ENCODE measurements around the gene ENAM.

Gene ENAM, protein sequence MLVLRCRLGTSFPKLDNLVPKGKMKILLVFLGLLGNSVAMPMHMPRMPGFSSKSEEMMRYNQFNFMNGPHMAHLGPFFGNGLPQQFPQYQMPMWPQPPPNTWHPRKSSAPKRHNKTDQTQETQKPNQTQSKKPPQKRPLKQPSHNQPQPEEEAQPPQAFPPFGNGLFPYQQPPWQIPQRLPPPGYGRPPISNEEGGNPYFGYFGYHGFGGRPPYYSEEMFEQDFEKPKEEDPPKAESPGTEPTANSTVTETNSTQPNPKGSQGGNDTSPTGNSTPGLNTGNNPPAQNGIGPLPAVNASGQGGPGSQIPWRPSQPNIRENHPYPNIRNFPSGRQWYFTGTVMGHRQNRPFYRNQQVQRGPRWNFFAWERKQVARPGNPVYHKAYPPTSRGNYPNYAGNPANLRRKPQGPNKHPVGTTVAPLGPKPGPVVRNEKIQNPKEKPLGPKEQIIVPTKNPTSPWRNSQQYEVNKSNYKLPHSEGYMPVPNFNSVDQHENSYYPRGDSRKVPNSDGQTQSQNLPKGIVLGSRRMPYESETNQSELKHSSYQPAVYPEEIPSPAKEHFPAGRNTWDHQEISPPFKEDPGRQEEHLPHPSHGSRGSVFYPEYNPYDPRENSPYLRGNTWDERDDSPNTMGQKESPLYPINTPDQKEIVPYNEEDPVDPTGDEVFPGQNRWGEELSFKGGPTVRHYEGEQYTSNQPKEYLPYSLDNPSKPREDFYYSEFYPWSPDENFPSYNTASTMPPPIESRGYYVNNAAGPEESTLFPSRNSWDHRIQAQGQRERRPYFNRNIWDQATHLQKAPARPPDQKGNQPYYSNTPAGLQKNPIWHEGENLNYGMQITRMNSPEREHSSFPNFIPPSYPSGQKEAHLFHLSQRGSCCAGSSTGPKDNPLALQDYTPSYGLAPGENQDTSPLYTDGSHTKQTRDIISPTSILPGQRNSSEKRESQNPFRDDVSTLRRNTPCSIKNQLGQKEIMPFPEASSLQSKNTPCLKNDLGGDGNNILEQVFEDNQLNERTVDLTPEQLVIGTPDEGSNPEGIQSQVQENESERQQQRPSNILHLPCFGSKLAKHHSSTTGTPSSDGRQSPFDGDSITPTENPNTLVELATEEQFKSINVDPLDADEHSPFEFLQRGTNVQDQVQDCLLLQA

DNA sequence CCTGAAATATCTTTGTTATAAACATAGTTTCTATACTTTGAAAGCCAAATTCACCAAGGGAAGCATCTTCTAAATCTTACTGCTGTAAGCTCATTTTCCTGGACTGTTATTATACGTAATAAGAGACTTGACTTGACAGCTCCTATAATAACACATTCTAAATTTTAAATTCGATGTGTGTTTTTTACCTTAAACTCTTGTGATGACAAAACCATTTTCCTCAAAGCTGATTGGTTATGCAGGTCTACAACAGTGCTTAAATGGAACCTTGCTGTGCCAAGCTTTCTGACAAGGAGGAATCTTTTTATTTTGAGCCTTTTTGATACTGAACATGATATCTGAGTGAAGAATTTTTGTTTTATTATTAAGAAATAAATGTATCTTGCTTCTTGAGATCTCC lies at the start of gene ENAM:
ENAM (plus strand) TSS at position 301 of the 400 bp plus-strand sequence. CDS start 757 bp downstream, outside the sequence.
- intact Hi-C loops (cut with DNase I): no loop called here
- no peak for DNase-seq

DNA sequence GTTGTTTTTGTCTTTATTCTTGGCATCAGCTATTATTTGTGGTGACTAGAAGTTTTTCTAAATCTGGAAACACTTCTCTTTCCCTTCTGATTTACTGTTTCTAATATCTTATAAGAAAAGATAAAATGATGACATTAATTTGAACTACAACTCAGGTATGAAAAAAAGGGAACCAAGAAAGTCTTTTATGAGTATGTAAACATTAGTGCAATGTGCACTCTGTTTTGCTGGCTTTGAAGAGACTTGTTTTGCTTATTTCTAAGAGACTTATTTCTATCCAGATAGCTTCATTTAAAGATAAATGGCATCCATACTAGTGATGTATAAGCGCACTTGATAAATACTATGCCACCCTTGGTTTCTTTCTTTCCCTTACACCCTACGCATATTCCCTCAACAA lies 46.6 kb upstream of the ENAM start:
- intact Hi-C loops (cut with DNase I): no loop called here
- no peak for DNase-seq

DNA sequence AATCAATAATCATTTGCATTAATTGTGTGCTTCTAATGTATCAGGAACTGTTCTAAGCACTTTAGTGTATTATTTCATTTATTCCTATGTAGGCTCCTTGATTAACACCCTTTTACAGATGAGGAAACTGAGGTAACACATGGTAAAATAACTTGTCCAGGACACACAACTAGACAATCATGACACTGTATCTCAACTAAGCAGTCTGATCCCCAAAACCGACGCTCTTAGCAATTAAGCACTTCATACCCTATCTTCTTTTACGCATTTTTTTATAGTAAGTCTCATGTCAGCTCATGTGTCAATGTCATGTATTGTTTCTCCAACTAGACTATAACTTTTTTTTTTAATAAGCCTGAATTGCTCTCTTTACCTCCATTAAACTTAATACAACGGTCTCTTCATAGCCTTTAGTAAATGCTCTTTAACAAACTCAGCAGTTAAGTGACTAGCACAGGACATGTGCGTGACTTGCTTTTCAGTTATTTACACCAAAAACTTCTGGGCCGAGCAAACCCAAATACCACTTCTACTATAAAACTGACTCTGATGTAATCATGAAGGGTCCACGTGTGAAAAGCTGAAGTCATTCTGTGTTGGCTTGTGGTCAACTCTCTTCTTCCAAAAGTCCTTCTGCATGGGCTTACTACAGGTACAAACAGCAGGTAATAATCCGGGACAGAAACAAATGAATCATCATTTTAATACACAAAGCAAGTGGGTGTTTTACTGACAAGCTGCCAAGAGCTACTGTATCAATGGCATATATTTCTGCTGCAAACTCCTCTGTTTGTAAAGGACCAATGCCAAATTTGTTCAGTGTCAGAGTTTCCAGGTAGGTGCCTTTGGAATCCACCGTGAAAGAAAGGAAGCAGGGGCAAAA lies 44.4 kb upstream of the ENAM start:
- no peak for DNase-seq
- intact Hi-C loops (cut with DNase I): no loop called here

DNA sequence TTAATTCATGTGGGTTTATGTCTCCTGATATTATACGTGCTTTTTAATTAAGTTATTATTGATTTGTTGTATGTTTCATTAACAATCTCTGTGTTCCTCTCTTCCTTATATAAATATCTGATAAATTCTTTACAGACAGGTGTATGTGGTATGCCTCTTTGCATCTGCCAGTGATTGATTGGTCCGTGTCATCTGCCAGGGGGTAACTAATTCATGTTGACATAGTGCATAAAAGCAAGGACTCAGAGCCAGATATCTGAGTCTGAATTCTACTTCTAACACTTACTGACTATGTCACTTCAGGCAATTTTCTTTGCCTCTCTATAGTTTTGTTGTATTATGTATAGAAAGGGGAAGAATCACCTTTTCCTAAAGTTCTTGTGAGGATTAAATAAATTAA lies 41.7 kb upstream of the ENAM start:
- no peak for DNase-seq
- intact Hi-C loops (cut with DNase I): no loop called here

DNA sequence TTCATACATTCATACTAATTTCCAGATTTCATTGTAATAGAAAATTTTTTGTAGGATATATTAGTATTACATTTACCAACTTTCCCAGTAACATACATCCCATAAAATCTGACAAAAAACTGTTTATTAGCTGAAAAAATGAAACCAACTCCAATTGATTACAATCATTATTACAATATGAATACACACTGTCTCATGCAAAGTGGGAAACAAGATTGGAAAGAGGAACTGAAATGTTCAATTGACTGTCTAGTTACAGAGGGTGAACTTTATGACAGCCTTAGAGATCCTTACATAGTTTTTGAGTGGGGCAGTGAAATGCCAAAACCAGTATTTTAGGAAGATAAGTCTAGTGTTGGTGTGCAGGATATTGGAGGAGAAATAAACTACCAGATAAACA lies 38.8 kb upstream of the ENAM start:
- DNase-seq: no peak
- intact Hi-C loops (cut with DNase I): no loop called here

DNA sequence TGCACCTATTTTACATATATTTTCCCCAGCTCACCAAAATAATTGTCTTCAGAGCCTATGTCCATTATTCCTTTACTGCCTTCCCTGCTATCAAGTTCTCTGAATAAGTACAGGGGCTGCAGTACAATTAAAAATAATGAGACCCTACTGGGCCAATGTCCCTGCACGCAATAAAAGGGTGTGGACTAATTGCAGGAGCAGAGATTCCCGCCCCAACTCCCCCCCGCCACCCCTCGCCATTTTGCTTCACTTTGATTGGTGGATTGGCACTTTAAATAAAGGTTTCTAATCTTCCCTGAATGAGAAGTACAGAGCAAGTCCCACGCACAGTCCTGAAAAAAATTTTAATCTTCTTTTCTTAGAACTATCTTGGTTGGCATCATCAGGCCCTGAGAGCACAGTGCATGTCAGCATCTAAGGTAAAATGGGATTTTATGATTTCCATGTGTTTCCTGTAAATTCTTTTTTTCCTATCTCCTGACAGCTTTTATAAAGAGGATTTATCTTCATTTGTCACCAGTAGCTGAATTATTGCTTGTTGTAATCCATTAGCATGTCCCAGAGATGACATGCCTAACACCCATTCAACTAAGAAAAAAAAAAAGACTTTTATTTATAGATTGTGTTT lies 36.5 kb upstream of the ENAM start, which contains the start of gene AMBN:
AMBN (plus strand) TSS at position 302 of the 628 bp plus-strand sequence; CDS start at position 405, 103 bp downstream.
- intact Hi-C loops (cut with DNase I): no loop called here
- DNase-seq: peak in 17 of 42 donors; percentile 2 to 55 (median 22)

DNA sequence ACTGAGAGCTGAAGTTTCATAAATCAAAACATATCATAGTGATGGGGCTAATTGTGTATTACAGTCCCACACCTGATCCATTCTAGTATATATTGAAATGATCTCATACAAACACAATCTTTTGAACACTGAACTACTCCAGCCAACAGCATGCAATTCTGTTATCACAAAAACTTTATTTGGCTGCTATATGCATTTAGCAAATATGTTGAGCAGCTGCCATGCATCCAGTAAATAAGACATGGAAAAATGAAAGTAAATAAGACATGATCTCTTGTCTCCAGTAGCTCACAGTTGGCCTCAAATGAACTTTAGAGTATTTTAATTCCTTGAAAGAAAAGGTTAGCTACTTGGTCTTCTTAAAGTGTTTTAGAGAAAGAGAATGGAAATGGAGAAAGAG lies 34.3 kb upstream of the ENAM start:
- no peak for DNase-seq
- intact Hi-C loops (cut with DNase I): no loop called here

DNA sequence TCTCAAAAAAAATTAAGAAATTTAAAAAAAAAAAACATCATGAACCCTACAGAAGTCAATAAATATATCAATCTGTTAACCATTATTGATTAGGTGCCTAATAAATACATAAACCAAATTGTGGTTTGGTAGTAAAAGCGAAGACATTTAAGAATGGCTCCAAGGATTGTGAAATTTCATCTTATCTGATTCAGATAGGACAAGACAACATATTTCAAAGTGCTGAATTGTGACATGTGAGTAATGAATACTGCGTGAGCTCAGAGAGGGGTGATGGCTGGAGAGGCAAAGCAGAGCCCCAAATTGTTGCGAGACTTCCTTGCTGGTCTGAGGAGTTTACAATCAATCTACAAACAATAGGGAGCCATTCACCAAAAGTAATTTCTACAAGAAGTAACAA lies 28.2 kb upstream of the ENAM start:
- intact Hi-C loops (cut with DNase I): no loop called here
- DNase-seq: no peak

DNA sequence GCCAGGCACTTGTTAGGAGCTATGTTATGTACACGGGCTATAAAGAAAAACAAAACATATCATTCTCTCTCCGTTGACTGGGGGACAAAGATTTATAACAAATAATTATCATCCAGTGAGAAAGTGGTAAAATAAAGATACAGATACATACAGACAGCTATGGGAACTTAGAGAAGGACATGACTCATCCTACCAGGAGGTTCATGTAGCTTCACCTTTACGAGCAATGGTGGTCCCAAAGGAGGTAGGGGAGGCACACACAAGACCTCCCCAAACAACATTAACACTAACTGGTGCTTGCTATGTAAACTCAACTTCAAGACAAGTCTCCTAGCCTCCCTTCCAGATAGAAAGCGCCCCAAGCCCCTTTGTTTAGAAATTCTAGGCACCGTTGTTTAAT lies 27.6 kb upstream of the ENAM start:
- no peak for DNase-seq
- intact Hi-C loops (cut with DNase I): no loop called here

DNA sequence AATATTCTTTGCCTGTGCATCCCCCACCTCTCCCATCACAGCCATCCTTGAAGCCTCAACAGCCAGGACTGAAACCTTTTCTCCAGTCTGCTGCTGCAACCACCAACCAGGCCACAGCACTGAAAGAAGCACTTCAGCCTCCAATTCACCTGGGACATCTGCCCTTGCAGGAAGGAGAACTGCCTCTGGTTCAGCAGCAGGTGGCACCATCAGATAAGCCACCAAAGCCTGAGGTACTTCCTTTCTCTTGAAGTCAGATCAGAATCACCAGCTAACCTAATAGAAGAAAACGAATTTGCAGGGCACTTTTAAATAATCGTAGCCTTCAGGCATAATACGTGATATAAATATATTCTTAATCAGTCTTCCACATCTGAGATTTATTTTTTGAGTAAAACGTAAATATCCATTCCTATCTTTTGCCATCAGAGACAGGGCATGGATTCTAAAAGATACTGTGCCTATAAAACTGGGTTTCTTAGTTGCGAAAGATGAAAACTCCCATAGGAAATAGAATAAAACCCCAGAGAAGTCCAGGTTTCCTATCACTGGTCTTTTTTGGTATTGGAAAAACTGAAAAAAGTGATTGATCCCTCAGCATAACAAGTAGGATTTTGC lies 27.0 kb upstream of the ENAM start:
- intact Hi-C loops (cut with DNase I): no loop called here
- DNase-seq: peak in 41 of 42 donors; percentile 14 to 82 (median 57)

DNA sequence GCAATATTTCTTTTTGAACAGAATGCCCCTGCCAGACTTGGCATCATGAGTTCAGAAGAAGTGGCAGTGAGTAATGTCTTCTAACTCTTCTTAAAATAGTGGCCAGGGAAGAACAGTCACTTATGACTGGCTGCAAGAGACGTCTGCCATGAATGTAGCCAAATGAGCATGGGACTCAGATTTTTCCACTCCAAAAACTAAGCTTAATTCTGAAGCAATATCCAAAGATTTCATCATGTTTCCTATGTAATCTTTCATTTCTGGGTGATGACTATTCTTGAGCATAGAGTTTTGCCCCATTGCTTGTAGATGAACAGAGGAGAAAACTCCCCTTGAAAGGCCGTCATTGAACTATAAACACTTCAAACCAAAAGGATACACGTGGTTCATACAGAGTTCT lies 24.7 kb upstream of the ENAM start:
- intact Hi-C loops (cut with DNase I): no loop called here
- no peak for DNase-seq

DNA sequence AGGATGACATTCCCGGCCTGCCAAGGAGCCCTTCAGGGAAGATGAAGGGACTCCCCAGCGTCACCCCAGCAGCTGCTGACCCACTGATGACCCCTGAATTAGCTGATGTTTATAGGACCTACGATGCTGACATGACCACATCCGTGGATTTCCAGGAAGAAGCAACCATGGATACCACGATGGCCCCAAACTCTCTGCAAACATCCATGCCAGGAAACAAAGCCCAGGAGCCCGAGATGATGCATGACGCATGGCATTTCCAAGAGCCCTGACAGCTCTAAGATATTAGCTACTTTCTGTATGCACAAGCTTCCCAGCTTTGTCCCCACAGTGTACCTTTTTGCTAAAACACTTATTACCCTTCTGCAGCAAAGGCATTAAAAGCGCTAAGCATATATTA lies 22.1 kb upstream of the ENAM start:
- intact Hi-C loops (cut with DNase I): no loop called here
- no peak for DNase-seq

DNA sequence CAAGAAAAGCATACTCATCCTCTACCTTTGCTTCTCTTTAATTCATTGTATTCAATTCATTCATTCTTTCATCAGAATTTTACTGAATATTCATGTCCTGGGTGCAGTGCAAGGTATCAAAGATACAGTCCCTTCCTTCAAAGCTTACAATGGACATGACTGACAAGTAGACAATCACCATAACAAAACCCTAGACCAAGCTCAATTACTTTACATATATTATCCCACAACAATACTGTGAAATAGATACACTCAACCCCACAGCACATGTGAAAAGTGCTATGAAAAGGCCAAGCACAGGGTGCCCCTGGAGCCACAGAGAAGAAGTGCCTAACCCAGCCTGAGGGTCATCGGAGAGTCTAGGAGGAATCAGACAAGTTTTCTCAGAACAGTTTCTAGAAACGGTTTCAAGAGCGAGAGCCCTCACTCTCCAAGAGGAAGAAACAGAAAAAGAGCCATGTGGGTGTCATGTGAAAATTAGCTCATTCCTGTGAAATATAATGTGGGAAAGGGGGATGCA lies 21.1 kb upstream of the ENAM start:
- DNase-seq: no peak
- intact Hi-C loops (cut with DNase I): no loop called here

DNA sequence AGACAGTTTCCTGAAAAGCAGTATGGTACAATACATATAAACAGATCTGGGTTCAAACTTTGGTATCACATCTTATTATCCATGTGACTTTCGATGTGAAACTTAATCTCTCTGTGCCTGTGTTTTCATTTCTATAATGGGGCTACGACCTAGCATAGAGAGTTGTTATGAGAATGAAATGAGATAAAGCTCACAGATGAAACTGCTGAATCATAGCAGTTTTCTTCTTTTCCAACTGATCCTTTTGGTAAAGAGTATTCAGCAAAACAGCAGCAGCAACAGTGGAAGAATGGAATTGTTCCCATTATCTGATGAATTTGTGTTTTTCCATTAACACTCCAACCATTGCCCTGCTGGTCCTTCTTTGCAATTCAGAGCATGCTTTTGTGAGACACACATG lies 20.2 kb upstream of the ENAM start:
- DNase-seq: no peak
- intact Hi-C loops (cut with DNase I): no loop called here

DNA sequence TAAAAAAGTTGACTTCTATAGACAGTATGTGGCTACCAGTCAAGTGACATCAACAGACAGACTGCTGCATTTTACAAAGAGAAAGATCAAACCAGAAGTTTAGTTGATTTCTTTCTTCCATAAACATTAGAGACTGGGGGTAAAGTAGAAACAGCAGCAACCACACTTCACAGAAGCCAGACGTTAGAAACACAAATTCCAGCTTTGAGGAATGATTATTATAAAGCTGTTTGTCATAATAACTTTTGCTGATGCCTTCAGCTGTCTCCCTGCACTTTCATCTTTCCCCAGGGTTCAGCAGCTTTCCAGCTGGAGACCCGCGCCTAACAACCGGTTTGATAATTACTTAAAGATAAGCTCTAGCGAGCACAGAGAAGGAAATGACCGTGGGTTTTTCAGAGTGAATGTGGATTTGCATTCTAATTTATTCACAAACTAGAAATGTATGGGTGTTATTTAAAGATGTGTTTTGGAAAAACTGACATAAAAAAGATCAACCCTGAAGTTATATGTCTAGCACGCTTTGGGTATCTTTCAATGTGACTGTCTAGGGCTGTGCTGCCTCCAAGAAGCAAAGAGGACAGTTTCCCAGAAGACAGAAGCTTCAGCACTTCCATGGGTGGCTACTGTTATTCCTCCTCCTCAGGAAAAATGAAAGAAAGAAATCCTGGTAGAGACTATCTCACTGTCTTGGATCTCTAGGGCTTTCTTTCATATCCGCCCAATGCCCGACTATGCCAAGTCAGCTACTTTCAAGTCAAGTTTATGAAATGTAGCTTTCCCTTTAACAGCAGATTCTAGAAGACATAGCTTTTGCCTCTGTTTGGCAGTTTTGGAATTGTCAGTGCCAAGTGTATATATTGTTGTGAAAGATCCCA lies 15.0 kb upstream of the ENAM start:
- no peak for DNase-seq
- intact Hi-C loops (cut with DNase I): no loop called here

DNA sequence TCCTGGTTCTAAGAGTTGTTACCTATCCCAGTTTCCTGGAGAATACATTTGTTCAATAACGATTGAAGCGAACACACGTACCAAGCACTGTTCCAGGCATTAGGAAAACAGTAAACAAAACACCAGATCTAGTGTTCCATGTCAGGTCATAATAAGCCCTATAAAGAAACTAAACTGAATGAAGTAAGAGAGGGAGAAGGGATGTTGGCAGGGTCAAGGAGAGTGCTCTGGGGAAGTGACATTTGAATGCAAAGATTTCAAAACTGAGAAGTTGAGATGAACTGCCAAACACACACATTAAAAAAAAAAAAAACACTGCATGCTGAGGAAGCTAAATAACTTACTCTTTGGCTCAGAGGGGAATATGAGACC lies 14.4 kb upstream of the ENAM start:
- DNase-seq: no peak
- intact Hi-C loops (cut with DNase I): no loop called here

DNA sequence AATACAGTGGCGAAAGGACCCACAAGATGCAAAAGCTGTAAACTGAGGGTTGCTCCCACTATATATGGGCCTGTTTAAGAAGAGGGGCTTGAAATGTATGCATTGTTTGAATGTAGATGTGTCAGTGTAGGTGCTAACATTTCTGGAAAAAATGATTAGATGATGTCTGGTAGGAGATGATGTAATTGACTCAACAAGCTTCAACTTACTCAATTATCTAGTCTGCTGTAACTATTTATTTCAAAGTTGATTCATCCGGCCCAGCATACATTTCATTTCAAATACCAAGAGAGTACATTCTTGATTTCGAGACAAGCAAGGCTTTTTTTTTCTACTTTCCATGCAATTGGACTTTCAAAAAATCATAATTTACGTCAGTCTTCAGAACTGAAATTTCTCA lies 9.3 kb upstream of the ENAM start:
- intact Hi-C loops (cut with DNase I): no loop called here
- DNase-seq: no peak

All from head of caudate nucleus (tissue), 42 donors.